ENCODE data around the gene KRT9. TPM values are rescaled to one million over a fixed set of nuclear protein-coding genes. Genes with fewer than 3 reads are reported as not detected.
A peak's percentile ranks its signal among the peaks of the same experiment; 100 is the strongest.

KRT9 gene
- total and polyA plus RNA-seq, 2 donors (not counting 3 experiments of a cell fraction or from before 2014, with no cell fraction given) = not detected

- TSS peak; percentile 80 for BruUV-seq (replicated peaks)
- FAIRE-seq (no peak), DNase-seq (ENCODE audit: low read depth, low spot score) (no peak)
- H3K27ac ChIP-seq (ENCODE audit: insufficient read depth, low read depth, low read length) = peak overlapping the region; percentile 80
- no peaks in the 10 kb centered on the region for H3K9me1 ChIP-seq (replicated peaks; ENCODE audit: control insufficient read depth, extremely low read depth, insufficient read depth, low read length)
- peaks cover 24% of the 10 kb centered on the region for H3K4me1 ChIP-seq (ENCODE audit: control insufficient read depth, extremely low read depth, insufficient read depth, low read length)
- peak overlapping the region; percentile 27 for H3K4me2 ChIP-seq (ENCODE audit: insufficient read depth, low read length)
- dilution Hi-C loops (cut with MboI; ENCODE audit: extremely low pct_ligation_motif_present, low sequenced_read_pairs) = no loop called here
- no peaks in the 10 kb centered on the region for H3K9me3 ChIP-seq (replicated peaks; ENCODE audit: control insufficient read depth, insufficient read depth, low read length)
- H3K9ac ChIP-seq (replicated peaks; ENCODE audit: extremely low read depth, insufficient read depth, low read length) = no peak overlapping the region
- H2AFZ ChIP-seq (ENCODE audit: low read depth, low read length) = no peak overlapping the region
- intact Hi-C loops (cut with micrococcal nuclease) = loop anchor here (1.0 kb wide), 2 partner anchors 9 to 27 kb away; no protein-coding TSS in a partner anchor
- H3K36me3 ChIP-seq (ENCODE audit: control insufficient read depth in 2 of 2, extremely low read depth in 1 of 2, insufficient read depth in 2 of 2, low read length in 2 of 2) = no peaks in the 10 kb centered on the region
- no peaks in the 10 kb centered on the region for H3K27me3 ChIP-seq (ENCODE audit: control insufficient read depth in 2 of 2, insufficient read depth in 2 of 2, low read length in 2 of 2)
- no peaks in the 10 kb centered on the region for H3K79me2 ChIP-seq (ENCODE audit: control insufficient read depth, insufficient read depth, low read length)
- POLR2A ChIA-PET = interaction anchor here (0.9 to 1.6 kb wide), 2 partner anchors 9 to 27 kb away, joined by 3 to 6 read pairs; no protein-coding TSS in a partner anchor
- no peaks in the 10 kb centered on the region for H4K20me1 ChIP-seq (replicated peaks; ENCODE audit: control insufficient read depth, extremely low read depth, insufficient read depth, low read length)
- TF ChIP-seq MAX (IDR thresholded peaks at IDR 0.05; ENCODE audit: insufficient read depth, insufficient read length) = no peak
- TF ChIP-seq POLR2AphosphoS5 (IDR thresholded peaks at IDR 0.05; ENCODE audit: insufficient read depth, low read depth, low read length) = no peak
- TF ChIP-seq POLR2A (IDR thresholded peaks at IDR 0.05; ENCODE audit: low read depth, low read length) = no peak
- TF ChIP-seq GATA2 (IDR thresholded peaks at IDR 0.05; ENCODE audit: insufficient read depth, insufficient read length, low read depth, low read length) = no peak
- no peak for TF ChIP-seq CTCF (IDR thresholded peaks at IDR 0.05; ENCODE audit: extremely low read depth in 1 of 2, insufficient read depth in 1 of 2, low read depth in 1 of 2, low read length in 2 of 2)
- TF ChIP-seq MYC (IDR thresholded peaks at IDR 0.05; ENCODE audit: low read depth, low read length) = no peak
- no peak for TF ChIP-seq JUN (IDR thresholded peaks at IDR 0.05; ENCODE audit: borderline replicate concordance, insufficient read depth, insufficient read length, low read depth)
- no peak for TF ChIP-seq EZH2 (IDR thresholded peaks at IDR 0.05; ENCODE audit: borderline replicate concordance, low read depth, low read length, severe bottlenecking)
- TF ChIP-seq FOS (IDR thresholded peaks at IDR 0.05; ENCODE audit: borderline replicate concordance, insufficient read depth, low read length) = no peak
- H3K4me3 ChIP-seq (replicated peaks in 1 of 3; ENCODE audit: insufficient read depth in 1 of 3, low read depth in 1 of 3, low read length in 3 of 3) = no peak overlapping the region
- CTCF ChIA-PET = interaction anchor here (1.2 to 5.3 kb wide), 9 partner anchors 9 to 142 kb away, joined by 4 to 66 read pairs (median 6); no protein-coding TSS in a partner anchor
Observed at GRCh38 chr17:41520821-41521521, 50.9 kb downstream of the KRT9 start.

All from endothelial cell of umbilical vein (primary cell).